ENCODE data around the gene MAP3K2.
A peak's percentile ranks its signal among the peaks of the same experiment; 100 is the strongest.

MAP3K2 gene

GRCh38 chr2:127347734-127348392 lies 39.9 kb downstream of the MAP3K2 start:
- DNase-seq: no peak

DNA sequence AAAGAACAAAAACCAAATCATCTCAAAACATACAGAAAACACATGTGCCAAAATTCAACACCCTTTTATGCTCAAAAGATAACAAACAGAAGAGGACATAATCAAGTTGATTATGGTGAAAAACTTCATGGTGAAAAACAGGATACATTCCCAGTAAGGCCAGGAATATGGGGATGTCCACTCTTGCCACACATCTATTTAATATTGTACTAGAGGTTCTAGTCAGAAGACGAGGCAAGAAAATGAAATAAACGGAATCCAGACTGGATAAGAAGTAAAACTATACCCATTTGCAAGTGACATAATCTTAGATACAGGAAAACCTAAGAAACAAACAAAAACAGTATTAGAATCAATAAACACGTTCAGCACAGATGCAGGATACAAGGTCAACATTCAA lies 40.8 kb downstream of the MAP3K2 start:
- no peak for DNase-seq

- no peak for DNase-seq
Observed at GRCh38 chr2:127343277-127343676, 44.5 kb downstream of the MAP3K2 start.

- no peak for DNase-seq
Observed at GRCh38 chr2:127342101-127342500, 45.7 kb downstream of the MAP3K2 start.

DNA sequence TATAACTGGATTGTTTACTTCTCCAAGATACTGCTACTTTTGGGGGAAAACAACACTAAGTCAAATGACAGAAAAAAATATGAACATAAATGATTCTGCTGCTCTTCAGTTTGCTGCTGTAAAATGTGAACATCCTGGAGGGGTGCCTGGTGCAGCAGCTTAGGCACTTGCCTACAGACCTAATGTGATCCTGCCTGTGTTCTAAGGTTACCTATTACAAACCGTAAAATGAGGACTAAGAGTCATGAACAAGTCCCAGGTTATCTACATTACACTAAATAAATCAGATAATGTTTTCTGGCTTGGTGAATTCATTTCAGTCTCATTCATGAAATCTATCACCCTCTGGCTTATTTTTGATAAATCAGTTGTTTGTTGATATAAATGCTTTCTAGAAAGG lies 55.4 kb downstream of the MAP3K2 start:
- DNase-seq: no peak

- no peak for DNase-seq
Observed at GRCh38 chr2:127330753-127331152, 57.0 kb downstream of the MAP3K2 start.

- no peak for DNase-seq
Observed at GRCh38 chr2:127326289-127326945, 61.4 kb downstream of the MAP3K2 start.

DNA sequence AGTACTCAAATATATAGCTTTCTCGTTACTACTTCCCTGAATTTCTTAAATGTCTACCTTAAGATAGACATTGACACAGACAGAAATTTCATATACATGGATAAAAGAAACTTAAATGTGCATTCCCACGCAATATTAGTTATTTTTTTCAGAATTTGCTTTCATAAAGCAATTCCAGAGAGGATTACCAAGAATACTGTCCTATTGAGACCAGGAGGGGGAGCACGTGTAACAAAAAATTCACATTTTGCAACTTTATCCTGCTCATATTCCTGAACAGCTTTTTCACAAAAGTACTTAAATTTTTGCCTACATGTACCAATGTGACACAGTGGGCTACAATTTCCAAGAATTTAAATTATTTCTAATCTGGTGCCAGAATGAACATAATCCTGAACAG lies 63.1 kb downstream of the MAP3K2 start:
- DNase-seq: peak; percentile 14

DNA sequence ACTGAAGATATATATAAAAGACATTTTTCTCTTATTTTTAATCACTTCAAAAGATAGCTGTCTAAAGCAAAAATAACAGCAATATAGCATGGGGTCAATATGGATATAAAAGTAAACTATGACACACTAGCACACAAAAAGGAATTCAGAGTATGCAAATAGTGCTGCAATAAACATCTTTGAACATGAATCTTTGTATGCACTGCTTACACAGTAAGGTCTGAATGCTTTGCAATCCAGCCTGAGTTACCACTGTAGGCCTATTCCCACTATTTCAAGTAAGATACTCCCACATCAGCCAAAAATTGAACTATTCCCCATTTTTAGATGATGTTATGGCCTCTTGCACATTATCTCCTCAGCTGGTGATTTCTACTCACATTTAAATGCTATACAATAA lies 66.5 kb downstream of the MAP3K2 start:
- DNase-seq: no peak

DNA sequence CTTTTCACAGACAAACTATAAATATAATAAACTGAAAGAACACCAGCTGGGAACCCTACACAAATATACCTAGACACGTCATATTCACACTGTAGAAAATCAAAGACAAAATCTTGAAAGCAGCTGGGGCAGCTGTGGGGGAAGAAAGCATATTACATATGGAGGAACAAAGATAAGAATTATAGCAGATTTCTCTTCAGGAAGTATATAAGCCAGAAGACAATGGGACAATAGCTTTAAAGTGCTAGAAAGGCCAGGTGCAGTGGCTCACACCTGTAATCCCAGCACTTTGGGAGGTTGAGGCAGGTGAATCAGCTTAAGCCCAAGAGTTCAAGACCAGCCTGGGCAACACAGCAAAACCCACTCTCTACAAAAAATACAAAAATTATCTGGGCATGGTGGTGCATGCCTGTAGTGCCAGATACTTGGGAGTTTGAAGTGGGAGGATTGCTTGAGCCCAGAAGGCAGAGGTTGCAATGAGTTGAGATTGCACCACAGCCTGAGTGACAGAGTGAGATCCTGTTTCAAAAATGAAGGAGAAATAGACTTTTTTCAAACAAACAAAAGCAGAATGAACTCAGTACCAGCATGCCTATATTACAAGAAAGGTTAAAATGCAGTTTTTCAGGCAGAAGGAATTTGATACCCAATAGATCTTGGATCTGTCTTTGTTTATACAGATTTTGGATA lies 67.0 kb downstream of the MAP3K2 start:
- no peak for DNase-seq

GRCh38 chr2:127320067-127320466 lies 67.7 kb downstream of the MAP3K2 start:
- no peak for DNase-seq

GRCh38 chr2:127314193-127314988 lies 73.4 kb downstream of the MAP3K2 start:
- DNase-seq: no peak

- no peak for DNase-seq
Observed at GRCh38 chr2:127313406-127313805, 74.4 kb downstream of the MAP3K2 start.

GRCh38 chr2:127310980-127311379 lies 76.8 kb downstream of the MAP3K2 start:
- DNase-seq: no peak

DNA sequence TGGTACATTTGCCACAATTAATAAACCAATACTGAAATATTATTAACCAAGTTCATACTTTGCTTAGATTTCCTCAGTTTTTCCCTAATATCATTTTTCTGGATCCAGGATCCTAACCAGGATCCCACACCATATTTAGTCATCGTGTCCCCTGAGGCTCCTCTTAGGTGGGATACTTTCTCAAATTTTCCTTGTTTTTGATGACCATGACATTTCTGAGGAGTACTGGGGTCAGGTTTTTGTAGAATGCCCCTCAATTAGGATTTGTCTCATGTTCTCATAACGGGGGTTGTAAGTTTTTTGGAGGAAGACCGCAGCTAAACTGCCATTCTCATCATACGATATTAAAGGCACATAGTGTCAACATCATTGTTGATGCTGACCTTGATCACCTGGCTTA lies 78.3 kb downstream of the MAP3K2 start:
- no peak for DNase-seq

DNA sequence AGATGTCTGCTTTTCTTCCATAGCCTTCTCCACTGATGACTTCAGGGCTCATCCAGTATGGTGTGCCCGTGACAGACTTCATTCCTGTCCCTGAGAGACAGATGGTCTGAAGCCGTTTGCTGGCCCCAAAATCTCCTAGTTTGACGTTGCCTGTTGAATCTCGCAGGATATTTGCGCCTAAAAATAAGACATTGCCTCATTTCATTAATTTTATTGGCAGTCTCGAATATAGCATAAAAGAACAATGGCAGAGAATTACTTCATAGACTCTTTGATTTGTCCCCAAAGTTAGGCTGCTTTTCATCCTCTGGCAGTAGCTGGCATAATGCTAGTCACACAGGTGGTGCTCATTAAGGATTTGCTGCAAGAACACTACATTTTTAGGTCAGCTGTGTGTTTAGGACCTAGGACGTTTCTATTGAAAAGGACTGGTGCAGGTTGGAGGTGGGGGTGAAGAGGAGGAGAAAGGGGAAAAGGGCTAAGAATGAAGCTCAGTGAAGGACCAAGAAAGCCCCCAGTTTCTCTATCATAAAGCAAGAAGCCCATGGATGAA lies 79.1 kb downstream of the MAP3K2 start:
- no peak for DNase-seq

- DNase-seq: no peak
Observed at GRCh38 chr2:127305990-127306585, 81.7 kb downstream of the MAP3K2 start.

- no peak for DNase-seq
Observed at GRCh38 chr2:127302168-127302567, 85.6 kb downstream of the MAP3K2 start.

- DNase-seq: peak; percentile 40
Observed at GRCh38 chr2:127293748-127294562, 93.8 kb downstream of the MAP3K2 start, which contains the start of gene ERCC3. Gene ERCC3 (minus strand): TSS chr2:127294144. CDS start chr2:127294081, 63 bp downstream.

GRCh38 chr2:127293386-127293747 lies 94.4 kb downstream of the MAP3K2 start:
- no peak for DNase-seq

GRCh38 chr2:127288274-127288673 lies 99.5 kb downstream of the MAP3K2 start:
- no peak for DNase-seq

- DNase-seq: no peak
Observed at GRCh38 chr2:127283275-127283674, 104.5 kb downstream of the MAP3K2 start.

Measured in NCI-H526 treated with DMSO at 0.1 percent for 48 hours (cell line).